Astrocyte (in vitro differentiated cells and primary cell): ENCODE data around the gene GSK3B. TPM values are rescaled to one million over a fixed set of nuclear protein-coding genes. Genes with fewer than 3 reads are reported as not detected.

Experiments used
- DNase-seq: peaks from one replicate; pipeline ENCODE4 v3.0.0-alpha.2; 2010; ENCODE audit warnings: low read depth
- FAIRE-seq: peaks from 2 replicates; lab custom pipeline; 2011; peaks lifted over from hg19 to GRCh38; lab: Jason Lieb, UNC
- H2AFZ ChIP-seq: 2 replicates; pipeline ENCODE4 v1.6.0; 2012; ENCODE audit warnings: low read depth, low read length, inconsistent platforms
- H3K27ac ChIP-seq: 2 replicates; pipeline ENCODE4 v1.5.1; 2011; ENCODE audit warnings: low read depth, low read length, inconsistent platforms
- H3K27me3 ChIP-seq: 2 replicates; pipeline ENCODE4 v1.6.0; 2011; ENCODE audit warnings: low read length, inconsistent platforms; ENCODE audit not compliant: insufficient read depth
- H3K36me3 ChIP-seq: 2 replicates; pipeline ENCODE4 v1.5.1; 2011; ENCODE audit warnings: low read length, inconsistent platforms; ENCODE audit not compliant: insufficient read depth
- H3K4me1 ChIP-seq: 2 replicates; pipeline ENCODE4 v1.5.1; 2011; ENCODE audit warnings: low read length, inconsistent platforms; ENCODE audit not compliant: insufficient read depth
- H3K4me2 ChIP-seq: 2 replicates; pipeline ENCODE4 v1.6.0; 2012; ENCODE audit warnings: low read length, inconsistent platforms
- H3K4me3 ChIP-seq: 2 replicates; pipeline ENCODE4 v1.5.1; 2011; ENCODE audit warnings: low read depth, mild to moderate bottlenecking, low read length, inconsistent platforms; ENCODE audit not compliant: insufficient read depth
- H3K79me2 ChIP-seq: 2 replicates; pipeline ENCODE4 v1.6.0; 2012; ENCODE audit warnings: mild to moderate bottlenecking, low read length, inconsistent platforms; ENCODE audit not compliant: insufficient read depth
- H3K9ac ChIP-seq: 2 replicates; pipeline ENCODE4 v1.6.0; 2012; ENCODE audit warnings: mild to moderate bottlenecking, low read length, inconsistent platforms
- H3K9me3 ChIP-seq: 2 replicates; pipeline ENCODE4 v1.5.1; 2012; ENCODE audit warnings: low read depth, mild to moderate bottlenecking, low read length, inconsistent platforms; ENCODE audit not compliant: insufficient read depth
- H4K20me1 ChIP-seq: 2 replicates; pipeline ENCODE4 v1.6.0; 2012; ENCODE audit warnings: low read length, inconsistent platforms; ENCODE audit not compliant: insufficient read depth
- H3K27ac Mint-ChIP-seq: one replicate; pipeline ENCODE4 v1.8.0; 2021; ENCODE audit warnings: mild to moderate bottlenecking, mixed read lengths; ENCODE audit not compliant: unreplicated experiment
- H3K27me3 Mint-ChIP-seq: one replicate; pipeline ENCODE4 v1.8.0; 2021; ENCODE audit warnings: low read depth, mixed read lengths; ENCODE audit not compliant: unreplicated experiment
- H3K36me3 Mint-ChIP-seq: one replicate; pipeline ENCODE4 v1.8.0; 2021; ENCODE audit warnings: low read depth, mixed read lengths; ENCODE audit not compliant: unreplicated experiment
- H3K4me1 Mint-ChIP-seq: one replicate; pipeline ENCODE4 v1.8.0; 2021; ENCODE audit warnings: low read depth, mixed read lengths; ENCODE audit not compliant: unreplicated experiment
- H3K4me3 Mint-ChIP-seq: one replicate; pipeline ENCODE4 v1.8.0; 2021; ENCODE audit warnings: mild to moderate bottlenecking, moderate library complexity, mixed read lengths; ENCODE audit not compliant: unreplicated experiment
- H3K9me3 Mint-ChIP-seq: one replicate; pipeline ENCODE4 v1.8.0; 2021; ENCODE audit warnings: mild to moderate bottlenecking, mixed read lengths; ENCODE audit not compliant: unreplicated experiment
- CTCF ChIP-seq: IDR thresholded peaks from 2 replicates; pipeline ENCODE4 v1.5.1; 2011; ENCODE audit warnings: low read depth, mild to moderate bottlenecking, inconsistent platforms, low read length, moderate library complexity; ENCODE audit not compliant: insufficient read depth
- EZH2 ChIP-seq: IDR thresholded peaks from 2 replicates; pipeline ENCODE4 v1.6.1; 2012; ENCODE audit warnings: mild to moderate bottlenecking, low read length, inconsistent platforms; ENCODE audit not compliant: insufficient read depth
- total RNA-seq: library from RNA; stranded (reverse); gene quantifications from 2 replicates; pipeline ENCODE4 v1.2.1, GENCODE V29; 2021

Gene GSK3B
- total RNA-seq, 1 donor from 2014 or later, result 80.6 TPM

GRCh38 chr3:119977353-119977752 lies 116.9 kb downstream of the GSK3B start:
- Mint-ChIP-seq H3K9me3 (no peaks in the 10 kb centered on the region), H3K4me3 (no peak overlapping the region), H3K27me3 (no peaks in the 10 kb centered on the region), H3K4me1 (peaks cover 21% of the 10 kb centered on the region), H3K27ac (no peak overlapping the region), H3K36me3 (peaks cover 20% of the 10 kb centered on the region)
- Histone ChIP-seq H3K36me3 (no peaks in the 10 kb centered on the region), H3K4me1 (no peaks in the 10 kb centered on the region), H2AFZ (no peak overlapping the region), H3K9ac (no peak overlapping the region), H3K27me3 (no peaks in the 10 kb centered on the region), H3K9me3 (no peaks in the 10 kb centered on the region), H3K4me3 (no peak overlapping the region), H3K4me2 (no peak overlapping the region), H3K79me2 (peaks cover 96% of the 10 kb centered on the region), H3K27ac (no peak overlapping the region), H4K20me1 (peaks cover 83% of the 10 kb centered on the region)
- TF ChIP-seq CTCF, result no peak
- no peak for TF ChIP-seq EZH2
- DNase-seq (no peak), FAIRE-seq (no peak)

- H3K4me3 ChIP-seq, result no peak overlapping the region
- peaks cover 76% of the 10 kb centered on the region for H4K20me1 ChIP-seq
- H3K4me1 ChIP-seq, result no peaks in the 10 kb centered on the region
- Mint-ChIP-seq H3K36me3 (peaks cover 18% of the 10 kb centered on the region), H3K4me3 (no peak overlapping the region), H3K27me3 (no peaks in the 10 kb centered on the region), H3K4me1 (peaks cover 21% of the 10 kb centered on the region), H3K27ac (no peak overlapping the region), H3K9me3 (no peaks in the 10 kb centered on the region)
- no peaks in the 10 kb centered on the region for H3K27me3 ChIP-seq
- FAIRE-seq (no peak), DNase-seq (no peak)
- no peak overlapping the region for H3K27ac ChIP-seq
- H3K79me2 ChIP-seq, result peaks cover 91% of the 10 kb centered on the region
- no peak overlapping the region for H3K4me2 ChIP-seq
- H3K9ac ChIP-seq, result no peak overlapping the region
- no peak overlapping the region for H2AFZ ChIP-seq
- TF ChIP-seq EZH2, result no peak
- no peak for TF ChIP-seq CTCF
- H3K9me3 ChIP-seq, result no peaks in the 10 kb centered on the region
- no peaks in the 10 kb centered on the region for H3K36me3 ChIP-seq
Observed at GRCh38 chr3:119976214-119976613, 118.0 kb downstream of the GSK3B start.

GRCh38 chr3:119974656-119975055 lies 119.6 kb downstream of the GSK3B start:
- H4K20me1 ChIP-seq, result peaks cover 69% of the 10 kb centered on the region
- DNase-seq (no peak), FAIRE-seq (no peak)
- no peak overlapping the region for H3K4me3 ChIP-seq
- H3K9ac ChIP-seq, result no peak overlapping the region
- H3K9me3 ChIP-seq, result no peaks in the 10 kb centered on the region
- Mint-ChIP-seq H3K36me3 (peaks cover 12% of the 10 kb centered on the region), H3K27ac (no peak overlapping the region), H3K4me3 (no peak overlapping the region), H3K4me1 (peaks cover 26% of the 10 kb centered on the region), H3K9me3 (no peaks in the 10 kb centered on the region), H3K27me3 (no peaks in the 10 kb centered on the region)
- H2AFZ ChIP-seq, result no peak overlapping the region
- H3K79me2 ChIP-seq, result peaks cover 85% of the 10 kb centered on the region
- H3K4me2 ChIP-seq, result no peak overlapping the region
- TF ChIP-seq EZH2 (no peak), CTCF (no peak)
- no peak overlapping the region for H3K27ac ChIP-seq
- H3K36me3 ChIP-seq, result no peaks in the 10 kb centered on the region
- no peaks in the 10 kb centered on the region for H3K4me1 ChIP-seq
- no peaks in the 10 kb centered on the region for H3K27me3 ChIP-seq
